Tibial nerve (tissue), 4 donors: Measurements from ENCODE around the gene NAPA. TPM values are rescaled to one million over a fixed set of nuclear protein-coding genes. Genes with fewer than 3 reads are reported as not detected.

Source experiments
- DNase-seq, 2 donors: peaks; one replicate each; pipeline ENCODE4 v3.0.0-alpha.2; 2019; ENCODE audit warnings: low spot score in 2 of 2
- H3K27ac ChIP-seq, 4 donors: fragments of 200-600 bp; sonication (generic) in 3 of 4; one replicate each; pipeline ENCODE4 v1.5.1; 2017 to 2019; ENCODE audit warnings: mild to moderate bottlenecking in 1 of 4
- H3K27me3 ChIP-seq, 2 donors: fragments of 200-600 bp; sonication (generic) in 1 of 2; one replicate each; pipeline versions ENCODE4 v1.5.1 to v1.6.0; 2017 to 2019
- H3K36me3 ChIP-seq, 3 donors: fragments of 200-600 bp; sonication (generic); one replicate each; pipeline ENCODE4 v1.5.1; 2018 to 2019
- H3K4me1 ChIP-seq, 4 donors: fragments of 200-600 bp; sonication (generic) in 3 of 4; one replicate each; pipeline ENCODE4 v1.5.1; 2017 to 2019
- H3K4me3 ChIP-seq, 4 donors: fragments of 200-600 bp; sonication (generic) in 3 of 4; one replicate each; pipeline ENCODE4 v1.5.1; 2017 to 2019; ENCODE audit warnings: mild to moderate bottlenecking in 1 of 4, moderate library complexity in 1 of 4
- H3K9me3 ChIP-seq, 4 donors: fragments of 200-600 bp; sonication (generic) in 3 of 4; one replicate each; pipeline ENCODE4 v1.5.1; 2017 to 2019
- CTCF ChIP-seq, 5 experiments: fragments of 200-600 bp in 3 of 5; fragments of 450-650 bp in 2 of 5; sonication (generic) in 3 of 5; IDR thresholded peaks; one replicate each; pipeline ENCODE4 v1.5.1; 2016 to 2019; ENCODE audit warnings: antibody characterized with exemption in 5 of 5, mild to moderate bottlenecking in 3 of 5, moderate library complexity in 2 of 5
- EP300 ChIP-seq, 2 donors: sonication (generic); formaldehyde crosslinking; IDR thresholded peaks; one replicate each; pipeline ENCODE4 v1.6.1; 2017; ENCODE audit warnings: antibody characterized with exemption in 2 of 2, mild to moderate bottlenecking in 1 of 2
- POLR2A ChIP-seq, 2 donors: fragments of 450-650 bp; IDR thresholded peaks; one replicate each; pipeline ENCODE4 v1.6.1; 2017; ENCODE audit warnings: antibody characterized with exemption in 2 of 2, mild to moderate bottlenecking in 2 of 2, moderate library complexity in 2 of 2
- WGBS, 2 donors: methylation state at CpG; one replicate each; pipeline ENCODE4 v1.1.5; 2018; 5-methylcytosine and 5-hydroxymethylcytosine counted together
- total RNA-seq, 4 donors: library from RNA; depleted of rRNA; stranded (reverse); fragments of >200 nt; gene quantifications; one replicate each; pipeline ENCODE4 v1.1.0, GENCODE V29; 2016

Gene NAPA
- total RNA-seq, 4 donors from 2014 or later: 130 to 152 (median 138) TPM

- H3K4me3 ChIP-seq: no peak overlapping the region
- 13% methylated on average over 6 of the region's 6 CpGs for WGBS, 2 donors
- H3K27ac ChIP-seq: no peak overlapping the region
- H3K27me3 ChIP-seq: peaks cover 0 to 92% of the 10 kb centered on the region in 2 donors
- TF ChIP-seq CTCF (IDR thresholded peaks at IDR 0.05) (no peak), EP300 (IDR thresholded peaks at IDR 0.05) (no peak), POLR2A (IDR thresholded peaks at IDR 0.05) (no peak)
- H3K9me3 ChIP-seq: no peaks in the 10 kb centered on the region
- DNase-seq: no peak
- H3K4me1 ChIP-seq: peaks cover 0 to 15% (median 4%) of the 10 kb centered on the region in 4 donors
- no peaks in the 10 kb centered on the region for H3K36me3 ChIP-seq
These were observed 45.5 kb downstream of the NAPA start for GRCh38 chr19:47469363-47469700.

- H3K9me3 ChIP-seq: no peaks in the 10 kb centered on the region
- peaks cover 0 to 84% of the 10 kb centered on the region in 2 donors for H3K27me3 ChIP-seq
- no peak overlapping the region for H3K27ac ChIP-seq
- no peak for DNase-seq
- no peaks in the 10 kb centered on the region for H3K36me3 ChIP-seq
- no peak for TF ChIP-seq EP300 (IDR thresholded peaks at IDR 0.05)
- H3K4me3 ChIP-seq: no peak overlapping the region
- peaks cover 0 to 15% (median 4%) of the 10 kb centered on the region in 4 donors for H3K4me1 ChIP-seq
- 40 to 46% methylated on average over 9 of the region's 9 CpGs for WGBS, 2 donors
These were observed 46.9 kb downstream of the NAPA start for GRCh38 chr19:47467914-47468313.

- H3K27ac ChIP-seq: no peak overlapping the region
- H3K27me3 ChIP-seq: peaks cover 0 to 83% of the 10 kb centered on the region in 2 donors
- DNase-seq: no peak
- TF ChIP-seq POLR2A (IDR thresholded peaks at IDR 0.05): no peak
- no peak for TF ChIP-seq CTCF (IDR thresholded peaks at IDR 0.05)
- no peak for TF ChIP-seq EP300 (IDR thresholded peaks at IDR 0.05)
- no peak overlapping the region for H3K4me3 ChIP-seq
- no peaks in the 10 kb centered on the region for H3K36me3 ChIP-seq
- 87 to 89% methylated on average over 17 of the region's 27 CpGs for WGBS, 2 donors
- no peaks in the 10 kb centered on the region for H3K4me1 ChIP-seq
- no peaks in the 10 kb centered on the region for H3K9me3 ChIP-seq
These were observed 48.9 kb downstream of the NAPA start for GRCh38 chr19:47465957-47466356.

GRCh38 chr19:47464675-47465419, 50.0 kb downstream of the NAPA start:
- 69 to 72% methylated on average over 10 of the region's 10 CpGs for WGBS, 2 donors
- H3K4me3 ChIP-seq: no peak overlapping the region
- no peak for TF ChIP-seq POLR2A (IDR thresholded peaks at IDR 0.05)
- no peak for TF ChIP-seq CTCF (IDR thresholded peaks at IDR 0.05)
- no peak for TF ChIP-seq EP300 (IDR thresholded peaks at IDR 0.05)
- H3K27me3 ChIP-seq: peaks cover 0 to 82% of the 10 kb centered on the region in 2 donors
- no peaks in the 10 kb centered on the region for H3K4me1 ChIP-seq
- no peaks in the 10 kb centered on the region for H3K9me3 ChIP-seq
- H3K27ac ChIP-seq: no peak overlapping the region
- no peaks in the 10 kb centered on the region for H3K36me3 ChIP-seq
- no peak for DNase-seq

- Histone ChIP-seq H3K9me3 (peaks cover 0 to 5% (median 0%) of the 10 kb centered on the region in 4 donors), H3K27ac (no peak overlapping the region), H3K27me3 (peaks cover 0 to 83% of the 10 kb centered on the region in 2 donors), H3K4me1 (peaks cover 0 to 10% (median 0%) of the 10 kb centered on the region in 4 donors), H3K36me3 (no peaks in the 10 kb centered on the region), H3K4me3 (no peak overlapping the region)
- 86 to 88% methylated on average over 5 of the region's 5 CpGs for WGBS, 2 donors
- TF ChIP-seq CTCF (IDR thresholded peaks at IDR 0.05): no peak
- DNase-seq: no peak
These were observed 53.0 kb downstream of the NAPA start for GRCh38 chr19:47461876-47462275.
